Stimulated activated CD8-positive, alpha-beta memory T cell treated with anti-CD3 and anti-CD28 coated beads, Interleukin-15, amount 100 ng/mL, for 4 hours (primary cell): ENCODE data around the gene SFXN5.
"Not testable (repeated sequence)": the region's sequence is repeated elsewhere in the genome, so short reads cannot be mapped to it uniquely, and the experiment has no call there.

Source experiments
- DNase-seq, 2 donors: peaks; one replicate each; pipeline ENCODE4 v3.0.0-alpha.2; 2020; ENCODE audit warnings: low read depth in 2 of 2

SFXN5 gene

GRCh38 chr2:72923833-72924352, 147.6 kb downstream of the SFXN5 start:
- no peak for DNase-seq

DNA sequence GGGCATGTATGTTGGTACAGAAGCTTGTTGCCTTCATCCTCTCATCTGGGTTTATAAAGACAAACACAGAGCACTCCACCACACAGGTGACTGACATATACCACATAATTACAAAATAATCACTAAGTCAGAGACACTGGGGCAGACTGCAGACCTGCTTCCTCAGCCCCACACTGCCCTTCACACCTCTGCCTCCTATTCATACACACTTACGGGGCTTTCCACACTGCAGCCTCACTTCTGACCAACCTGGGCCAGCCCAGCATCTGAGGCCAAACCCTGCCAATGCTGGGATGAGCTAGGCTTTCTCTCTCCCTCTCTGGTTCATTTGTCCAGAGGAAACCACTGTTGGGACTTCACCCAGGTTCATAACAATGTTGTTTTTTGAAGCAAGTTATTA, 149.7 kb downstream of the SFXN5 start:
- DNase-seq = no peak

DNA sequence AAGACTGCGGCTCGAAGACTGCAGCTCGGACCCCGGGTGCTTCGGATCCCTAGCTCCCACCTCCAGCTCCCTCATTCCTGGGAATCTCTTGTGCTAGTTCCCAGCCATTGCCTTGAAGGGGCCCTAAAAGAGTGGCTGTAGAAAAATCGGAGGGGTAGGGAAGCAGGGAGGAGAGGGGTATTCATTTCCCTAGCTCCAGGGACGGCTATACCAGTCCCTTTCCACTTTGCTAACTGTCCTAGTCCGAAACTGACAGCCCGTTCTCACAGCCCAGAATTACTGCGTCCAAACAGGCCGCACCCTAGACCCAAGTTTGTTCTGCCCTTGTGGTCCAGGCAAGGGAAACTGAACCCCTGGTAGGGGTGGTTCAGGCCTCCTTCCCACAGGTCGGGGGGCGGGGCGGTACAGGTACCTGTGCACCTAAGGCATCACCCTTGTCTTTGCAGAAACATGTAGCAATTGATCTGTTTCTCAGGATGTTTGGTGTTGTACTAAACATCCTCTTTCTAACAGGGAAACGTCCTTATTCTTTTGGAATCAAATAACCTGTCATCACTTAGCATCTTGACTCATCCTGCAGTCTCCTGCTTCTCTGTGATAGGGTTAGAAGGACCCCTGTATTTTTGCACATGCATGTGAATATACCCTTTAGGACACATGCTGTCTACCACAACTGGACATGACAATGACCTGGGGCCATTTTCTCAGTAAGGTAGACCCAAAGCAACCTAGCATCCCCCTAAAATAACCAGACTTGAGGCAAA, 150.2 kb downstream of the SFXN5 start:
- DNase-seq = no peak

- DNase-seq = no peak
Measured at GRCh38 chr2:72920318-72921087, 151.0 kb downstream of the SFXN5 start.

DNA sequence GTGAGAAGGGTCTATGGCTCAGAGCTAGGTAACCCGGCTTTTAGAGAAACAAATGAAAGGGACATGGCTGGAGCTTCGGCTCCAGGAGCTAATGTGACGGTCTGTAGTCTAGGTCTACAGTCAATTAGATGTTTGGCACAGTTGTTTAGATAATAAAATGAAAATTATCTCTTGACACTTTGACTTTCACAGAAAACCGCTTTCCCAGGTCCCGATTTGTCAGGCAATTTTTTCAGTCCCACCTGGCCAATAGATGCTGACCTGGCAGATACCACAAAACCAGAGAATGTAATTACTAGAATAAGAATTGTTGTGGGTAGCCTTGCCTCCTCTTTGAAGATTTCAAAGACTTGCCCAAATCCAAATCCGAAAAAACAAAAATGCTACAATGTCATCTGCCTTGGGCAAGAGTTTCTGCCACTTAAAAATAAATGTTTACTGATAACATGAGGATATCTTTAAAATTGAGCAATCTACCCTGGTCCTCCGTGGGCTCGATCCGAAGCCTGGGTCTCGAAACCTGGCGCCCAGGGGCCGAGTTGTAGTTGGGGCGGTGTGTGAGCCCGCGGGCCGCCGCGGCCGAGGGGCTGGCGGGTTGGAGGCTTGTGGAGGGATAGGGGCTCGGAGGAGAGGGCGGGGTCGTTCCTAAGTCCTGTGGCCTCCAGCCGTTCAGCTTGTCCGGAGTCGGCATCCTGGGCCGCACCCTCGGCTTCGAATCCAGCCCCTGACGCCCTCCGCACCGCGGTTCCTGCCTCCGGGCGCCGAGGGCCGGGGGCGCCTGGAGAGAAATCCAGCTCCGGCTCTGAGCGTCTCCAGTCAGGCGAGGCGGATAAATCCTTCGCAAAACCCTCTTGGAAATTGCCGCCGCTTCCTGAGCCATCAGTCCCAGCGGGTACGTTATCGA, 151.8 kb downstream of the SFXN5 start:
- no peak for DNase-seq

DNA sequence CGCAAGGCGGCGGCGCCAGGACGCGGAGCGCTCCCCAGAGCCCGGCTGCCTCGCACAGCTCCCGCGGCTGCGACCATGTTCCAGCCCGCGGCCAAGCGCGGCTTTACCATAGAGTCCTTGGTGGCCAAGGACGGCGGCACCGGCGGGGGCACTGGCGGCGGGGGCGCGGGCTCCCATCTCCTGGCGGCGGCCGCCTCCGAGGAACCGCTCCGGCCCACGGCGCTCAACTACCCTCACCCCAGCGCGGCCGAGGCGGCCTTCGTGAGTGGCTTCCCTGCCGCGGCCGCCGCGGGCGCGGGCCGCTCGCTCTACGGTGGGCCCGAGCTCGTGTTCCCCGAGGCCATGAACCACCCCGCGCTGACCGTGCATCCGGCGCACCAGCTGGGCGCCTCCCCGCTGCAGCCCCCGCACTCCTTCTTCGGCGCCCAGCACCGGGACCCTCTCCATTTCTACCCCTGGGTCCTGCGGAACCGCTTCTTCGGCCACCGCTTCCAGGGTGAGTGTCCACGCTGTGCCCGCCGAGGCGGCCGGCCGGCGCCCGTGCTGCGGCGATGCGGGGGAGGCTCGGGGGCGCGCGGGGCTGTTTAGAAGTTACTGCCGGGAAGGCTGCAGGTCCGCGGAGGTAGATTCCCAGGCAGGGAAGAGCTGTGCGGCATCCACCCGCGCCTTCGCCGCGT, 153.5 kb downstream of the SFXN5 start:
- DNase-seq = no peak

DNA sequence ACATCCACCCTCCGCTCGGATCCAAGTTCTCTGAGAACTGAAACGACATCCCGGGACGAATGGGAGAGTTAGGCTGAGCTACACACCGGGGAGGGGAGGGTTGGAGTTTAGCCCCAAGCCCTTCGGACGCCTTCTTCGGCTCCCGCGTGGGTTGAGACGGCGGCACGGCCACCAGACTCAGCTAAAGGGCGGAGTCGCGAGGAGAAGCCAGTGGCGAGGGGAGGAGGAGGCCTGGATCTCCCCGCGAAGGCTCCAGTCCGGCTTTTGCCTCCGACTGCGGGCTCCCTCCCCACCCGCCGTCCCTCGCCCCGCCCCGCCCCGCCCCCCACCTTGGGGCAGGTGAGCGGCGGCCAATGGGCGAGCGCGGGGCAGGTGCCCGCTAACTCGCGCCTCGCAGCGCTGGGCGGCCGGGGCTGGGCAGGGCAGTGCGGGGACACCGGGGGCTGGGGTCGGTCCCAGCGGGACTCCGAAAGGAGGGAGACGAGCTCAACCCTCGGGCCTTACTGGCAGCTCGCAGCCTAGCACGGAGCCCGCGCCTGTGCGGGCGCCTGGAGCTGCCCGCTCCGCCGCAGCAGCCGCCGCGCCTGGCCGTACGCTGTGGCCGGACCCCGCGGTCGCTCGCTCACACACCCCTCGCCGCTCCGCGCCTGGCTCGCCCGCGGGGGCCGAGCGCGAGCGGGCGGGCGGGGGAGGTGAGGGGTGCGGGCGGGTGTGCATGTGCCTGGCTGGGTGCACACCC, 154.2 kb downstream of the SFXN5 start, which contains the start of gene EMX1:
Gene EMX1 (plus strand): TSS at position 382 of the 739 bp plus-strand sequence. CDS start 334 bp downstream, at position 716.
- no peak for DNase-seq

- DNase-seq = no peak
Measured at GRCh38 chr2:72916743-72917137, 154.8 kb downstream of the SFXN5 start.

DNA sequence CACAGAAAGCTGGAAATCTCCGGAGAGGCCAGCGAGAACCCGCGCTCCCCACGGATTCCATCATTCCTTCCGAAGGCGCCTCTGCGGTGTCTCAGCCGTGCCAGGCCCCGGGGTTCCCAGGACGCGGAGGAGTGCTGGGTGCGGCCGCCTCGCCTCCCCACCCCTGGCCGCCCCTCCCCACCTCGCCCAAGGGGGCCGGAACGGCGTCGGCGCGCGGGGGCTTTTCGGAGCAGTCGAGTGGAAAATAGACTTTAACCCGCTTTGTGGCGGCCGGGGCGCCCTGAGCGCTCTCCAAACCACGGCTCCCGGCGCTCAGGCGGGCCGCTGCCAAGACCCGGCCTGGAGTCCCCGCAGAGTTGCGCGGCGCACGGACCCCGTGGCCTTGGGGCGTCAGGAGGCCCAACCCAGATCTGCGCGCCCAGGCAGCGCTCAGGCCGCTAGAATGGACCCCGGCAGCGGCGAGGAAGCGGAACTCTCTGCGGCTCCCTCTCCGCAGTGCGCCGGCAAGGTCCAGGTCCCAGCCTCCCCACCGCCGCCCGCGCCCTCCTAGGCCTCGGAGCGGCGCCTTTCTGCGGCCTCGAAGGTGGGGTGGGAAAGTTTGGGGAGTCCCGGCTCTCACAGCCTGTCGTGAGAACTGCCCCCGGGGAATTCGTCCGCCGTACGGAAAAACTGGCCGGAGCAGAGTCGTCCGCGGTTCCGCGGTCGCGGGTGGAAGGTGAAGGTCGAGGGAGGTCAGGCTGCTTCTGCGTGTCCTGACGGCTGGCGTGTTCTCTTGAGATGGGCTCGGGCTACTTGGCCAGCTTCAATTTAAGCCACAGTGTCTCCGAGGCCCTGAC, 155.4 kb downstream of the SFXN5 start:
- no peak for DNase-seq

DNA sequence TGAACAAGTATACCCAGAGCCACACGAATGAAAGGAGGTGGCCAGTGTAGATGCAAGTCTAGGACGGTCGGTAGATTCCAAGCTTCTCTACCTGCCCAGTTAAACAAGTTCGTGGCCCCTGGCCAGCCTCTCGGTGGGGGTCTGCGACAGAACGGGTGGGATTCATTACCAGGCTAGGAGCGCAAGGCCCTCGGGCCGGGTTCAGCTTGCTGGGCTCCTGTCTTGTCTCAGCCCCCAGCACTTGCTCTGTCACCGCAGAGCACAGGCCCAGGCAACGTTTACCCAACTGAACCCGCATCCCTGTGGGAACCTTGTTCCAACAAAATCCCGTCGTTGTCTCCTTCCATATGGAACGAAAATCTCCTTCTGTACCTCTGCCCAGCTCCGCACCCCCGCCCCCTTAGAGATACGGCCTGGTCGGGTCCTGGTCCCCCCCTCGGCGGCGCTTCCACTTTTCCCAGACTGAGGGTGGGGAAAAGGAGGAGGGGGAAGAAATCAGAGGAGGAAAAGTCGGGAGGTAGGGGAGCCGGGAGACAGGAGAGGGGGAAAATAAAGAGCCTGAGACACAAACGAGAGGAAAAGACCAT, 156.1 kb downstream of the SFXN5 start:
- no peak for DNase-seq

DNA sequence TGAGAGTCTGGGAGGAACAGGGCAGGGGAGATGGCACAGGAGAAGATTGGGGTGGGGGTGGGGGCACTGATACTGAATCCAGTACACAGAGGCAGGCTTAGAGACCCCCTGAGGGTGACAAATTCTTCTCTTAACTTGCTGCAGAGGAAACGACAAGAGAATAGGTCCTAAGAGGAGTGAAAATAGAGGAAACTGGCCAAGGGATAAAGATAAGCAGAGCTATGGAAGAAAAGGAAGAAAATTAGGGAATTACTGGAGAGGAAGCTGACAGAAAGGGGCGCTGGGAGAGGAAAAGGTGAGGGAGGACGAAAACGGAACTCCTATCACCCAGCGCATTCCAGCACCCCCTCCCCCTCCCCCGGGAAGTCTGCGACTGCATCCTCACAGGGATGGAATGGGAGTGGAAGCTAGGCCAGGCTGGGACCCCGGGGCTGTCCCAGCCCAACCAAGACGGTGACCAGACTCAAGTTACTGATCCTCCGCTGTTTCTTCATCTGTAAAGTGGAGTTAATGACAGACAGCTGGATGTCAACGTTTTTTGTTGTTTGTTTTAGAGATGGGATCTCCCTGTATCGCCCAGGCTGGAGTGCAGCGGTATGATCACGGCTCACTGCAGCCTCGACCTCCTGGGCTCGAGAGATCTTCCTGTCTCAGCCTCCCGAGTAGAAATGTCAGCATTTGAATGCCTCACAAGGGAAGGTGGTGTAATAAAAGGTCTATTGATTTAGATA, 156.8 kb downstream of the SFXN5 start:
- DNase-seq = no peak

- no peak for DNase-seq
Measured at GRCh38 chr2:72914206-72914559, 157.3 kb downstream of the SFXN5 start.

DNA sequence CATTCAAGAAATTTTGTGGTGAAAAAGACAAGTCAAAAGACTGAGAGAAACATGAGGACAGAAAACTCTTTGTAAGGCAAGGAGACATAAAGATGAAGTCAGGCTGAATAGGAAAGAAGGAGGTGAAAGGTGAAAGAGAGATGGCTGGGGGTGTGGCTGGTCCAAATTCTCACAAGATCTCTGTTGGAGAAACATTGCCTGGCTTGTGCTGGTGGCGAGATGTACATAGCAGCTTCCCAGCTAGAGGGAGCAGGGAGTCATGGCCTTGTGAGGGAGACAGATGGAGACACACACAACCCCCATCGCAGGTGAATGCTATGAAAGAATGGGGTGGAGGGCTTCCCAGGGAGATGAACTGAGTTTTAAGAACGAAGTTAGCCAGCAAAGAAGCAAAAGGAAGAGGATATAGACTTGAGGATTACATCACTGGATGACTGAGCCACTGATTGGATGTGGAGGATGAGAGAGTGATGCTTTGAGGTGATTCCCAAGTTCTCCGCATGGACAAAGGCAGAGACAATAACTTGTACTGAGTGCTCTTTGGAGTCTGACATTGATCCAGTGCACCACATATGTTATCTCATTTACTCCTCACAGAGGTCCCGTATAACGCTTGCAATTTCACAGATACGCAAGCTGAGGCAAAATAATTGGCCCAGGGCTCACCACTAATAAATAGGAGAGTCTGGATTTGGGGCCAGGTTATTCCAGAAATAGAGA, 157.9 kb downstream of the SFXN5 start:
- DNase-seq = no peak

- no peak for DNase-seq
Measured at GRCh38 chr2:72911256-72911655, 160.3 kb downstream of the SFXN5 start.

GRCh38 chr2:72908741-72909140, 162.8 kb downstream of the SFXN5 start:
- no peak for DNase-seq

- not testable (repeated sequence) for DNase-seq
Measured at GRCh38 chr2:72907369-72907768, 164.1 kb downstream of the SFXN5 start.

DNA sequence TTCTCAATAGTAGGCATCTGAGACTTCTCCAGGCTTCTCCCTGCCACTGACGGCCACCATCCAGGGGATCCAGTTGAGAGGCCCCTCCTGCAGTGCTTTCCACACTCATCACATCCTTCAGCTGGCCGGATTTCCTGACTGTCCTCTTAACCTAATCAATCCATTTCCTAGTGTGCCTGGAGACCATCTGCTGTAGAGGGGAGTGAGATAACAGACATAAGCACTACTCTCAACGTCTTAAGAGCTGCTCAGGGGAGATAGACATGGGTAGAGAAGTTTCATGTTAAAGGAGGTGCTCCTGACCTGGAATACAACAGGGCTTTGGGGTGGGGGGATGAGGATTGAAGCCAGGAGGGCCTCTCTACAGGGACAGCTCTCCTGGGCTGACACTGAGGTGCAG, 170.1 kb downstream of the SFXN5 start:
- DNase-seq = no peak
